Right ventricle myocardium inferior (tissue), 1 donor: ENCODE data around the gene TANC2. TPM values are rescaled to one million over a fixed set of nuclear protein-coding genes. Genes with fewer than 3 reads are reported as not detected.

Source experiments
- ATAC-seq: fragments of 200-7000 bp; cut with Tn5 transposase; one replicate; pipeline ENCODE4 v1.9.1; 2020; ENCODE audit warnings: mild to moderate bottlenecking, moderate library complexity
- DNase-seq: peaks from one replicate; pipeline ENCODE4 v3.0.0; 2021; ENCODE audit errors: missing footprints
- intact Hi-C: fragments of 100-400 bp; cut with DNase I; formaldehyde crosslinking; loops from one replicate; pipeline ENCODE4 v1.11.0; 2022
- long read RNA-seq: library from polyadenylated mRNA; unstranded; transcript quantifications from one replicate; pipeline ENCODE4 v2.0.0, GENCODE V29; 2021
- total RNA-seq: library from RNA; stranded (reverse); fragmentation: NEBNext Ultra II Directional; extraction: Animal tissue kit (Norgen Biotek cat#: 25700); gene quantifications from one replicate; pipeline ENCODE4 v1.2.1, GENCODE V29; 2021
- donor health status: DM: no; HTN: yes; CAD: no; lungs with severe emphysema.

Gene TANC2
- 7.1 TPM for total RNA-seq
- long read RNA-seq, partial matches to known transcripts: 0 of 1 reads
- long read RNA-seq, other reads (novel, unspliced or antisense): 1 of 1 reads

DNA sequence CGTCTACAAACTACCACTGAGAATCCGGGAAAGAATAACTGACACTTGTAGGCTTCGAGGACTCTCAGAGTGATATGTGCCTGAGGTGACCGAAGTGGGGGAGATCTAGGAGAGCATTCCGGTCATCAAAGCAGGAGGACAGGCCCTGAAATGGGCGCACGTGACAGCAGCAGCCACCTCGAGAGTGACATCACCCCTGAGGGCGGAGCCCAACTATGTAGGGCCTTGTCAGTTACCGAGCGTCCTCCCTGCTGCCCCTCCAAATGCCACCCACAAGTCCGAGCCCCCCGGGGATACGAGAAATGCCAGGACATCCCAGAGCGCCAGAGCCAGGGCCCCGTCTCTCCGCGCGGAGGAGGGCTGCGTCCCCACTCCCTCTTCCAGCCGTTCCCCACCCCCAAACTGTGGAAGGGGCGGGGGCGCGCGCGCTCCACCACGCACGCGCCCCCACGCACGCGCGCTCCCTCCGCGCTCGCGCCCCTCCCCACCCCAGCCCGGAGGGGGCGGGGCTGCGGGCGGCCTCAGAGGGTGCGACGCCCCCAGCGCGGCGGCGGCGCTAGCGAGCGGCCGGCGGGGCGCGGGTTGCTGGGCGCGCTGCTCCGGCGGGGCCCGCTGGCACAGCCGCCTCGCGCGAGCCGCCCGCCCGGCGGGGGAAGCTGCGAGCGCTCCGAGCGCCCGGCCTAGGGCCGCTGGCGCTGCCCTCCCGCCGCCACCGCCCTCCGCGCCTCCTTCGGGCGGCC, at the start of gene TANC2:
TSS of gene TANC2 (plus strand) at position 550 of the 740 bp plus-strand sequence. CDS start 43,325 bp downstream, outside the sequence.
- peak; percentile 92 for DNase-seq
- peak; percentile 97 for ATAC-seq
- intact Hi-C loops: no loop called here

DNA sequence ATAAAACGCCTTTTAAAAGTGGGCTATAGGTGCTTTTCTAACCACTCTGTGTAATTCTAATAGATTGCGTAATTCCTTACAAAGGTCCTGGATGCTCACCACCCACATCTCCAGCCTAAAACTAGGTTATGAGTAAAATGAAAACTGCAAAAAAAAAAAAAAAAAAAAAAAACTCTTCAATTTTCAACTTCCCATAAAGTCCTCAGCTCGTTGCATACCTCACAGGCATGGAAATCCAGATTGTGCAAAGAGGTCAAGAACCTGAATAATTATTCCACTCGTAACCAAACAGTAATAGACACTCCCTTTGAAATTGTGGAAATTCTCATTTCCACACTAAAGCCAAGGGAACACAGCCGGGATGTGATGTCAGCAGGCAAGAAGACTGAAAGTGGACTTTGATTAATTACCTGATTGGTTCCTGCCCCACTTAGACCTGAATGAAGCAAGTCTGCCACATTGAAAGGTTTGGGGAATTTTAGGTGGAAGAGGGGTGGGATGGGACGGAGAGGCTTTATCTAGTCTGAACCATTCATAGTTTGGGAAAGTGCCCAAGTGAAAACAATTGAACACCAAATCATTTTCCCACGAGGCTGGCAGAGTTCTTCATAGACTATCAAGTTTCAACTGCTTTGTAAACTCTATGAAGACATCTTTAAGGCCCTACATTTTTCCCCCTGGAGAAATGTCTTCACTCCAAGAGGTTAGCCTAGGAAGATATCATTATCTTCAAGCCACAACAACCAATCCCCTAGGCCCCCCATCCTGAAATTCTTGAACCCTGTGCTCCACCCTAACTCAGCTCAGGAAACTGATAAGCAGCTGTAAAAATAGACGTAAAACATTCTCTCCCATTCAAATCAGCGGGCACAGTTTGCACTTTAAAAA, 49.1 kb upstream of the TANC2 start:
- no peak for ATAC-seq
- no peak for DNase-seq
- intact Hi-C loops: no loop called here

DNA sequence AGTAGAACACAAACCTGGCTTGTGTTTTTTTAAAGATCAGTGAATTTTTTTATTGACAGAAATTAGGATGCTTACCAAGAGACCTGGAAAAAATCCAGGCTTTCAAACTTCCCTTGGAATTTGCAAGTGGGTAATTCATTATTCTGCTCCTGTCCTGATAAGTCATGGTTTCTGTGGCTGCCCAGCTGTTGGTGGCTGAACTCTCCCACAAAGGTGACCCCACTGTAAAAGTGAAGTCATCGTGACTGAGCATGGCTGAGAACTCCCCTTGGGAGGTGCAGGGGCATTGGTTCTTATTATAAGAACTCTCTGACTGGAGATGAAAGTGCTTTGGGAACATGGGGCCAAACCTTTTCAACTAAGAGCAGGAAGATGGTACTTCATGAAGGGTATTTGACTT, 46.6 kb upstream of the TANC2 start:
- DNase-seq: no peak
- intact Hi-C loops: no loop called here
- ATAC-seq: no peak

DNA sequence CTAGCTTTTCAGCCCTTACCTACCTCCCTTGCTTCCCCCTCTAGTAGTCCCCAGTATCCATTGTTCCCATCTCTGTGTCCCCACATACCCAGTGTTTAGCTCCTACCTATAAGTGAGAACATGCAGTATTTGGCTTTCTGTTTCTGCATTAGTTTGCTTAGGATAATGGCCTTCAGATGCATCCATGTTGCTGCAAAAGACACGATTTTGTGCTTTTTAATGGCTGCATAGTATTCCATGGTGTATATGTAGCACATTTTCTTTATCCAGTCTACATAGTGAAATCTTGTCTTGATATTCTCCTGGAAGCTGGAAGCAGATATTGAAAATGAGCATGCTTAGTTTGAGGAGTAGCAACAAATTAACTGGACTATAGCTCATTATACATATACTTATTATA, 45.7 kb upstream of the TANC2 start:
- no peak for DNase-seq
- ATAC-seq: no peak
- intact Hi-C loops: no loop called here

DNA sequence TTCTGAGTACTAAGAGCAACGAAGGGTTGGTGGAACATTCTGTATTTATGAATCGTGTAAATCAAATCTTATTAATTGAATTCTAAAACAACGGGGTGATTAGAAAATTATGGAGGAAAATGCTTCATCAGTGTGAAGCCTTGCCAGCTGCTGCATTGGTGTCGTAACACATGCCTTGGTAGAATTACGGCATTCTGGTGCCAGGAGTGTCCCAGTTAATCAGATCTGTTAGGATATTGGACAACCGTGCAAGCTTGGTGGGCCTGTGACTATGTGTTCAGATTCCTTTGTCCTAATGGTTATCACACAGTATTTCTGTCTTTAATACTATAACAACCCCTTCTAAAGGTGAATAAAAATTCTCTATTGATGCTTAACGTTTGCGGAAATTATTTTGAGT, 44.2 kb upstream of the TANC2 start:
- ATAC-seq (no peak), DNase-seq (no peak)
- intact Hi-C loops: no loop called here

DNA sequence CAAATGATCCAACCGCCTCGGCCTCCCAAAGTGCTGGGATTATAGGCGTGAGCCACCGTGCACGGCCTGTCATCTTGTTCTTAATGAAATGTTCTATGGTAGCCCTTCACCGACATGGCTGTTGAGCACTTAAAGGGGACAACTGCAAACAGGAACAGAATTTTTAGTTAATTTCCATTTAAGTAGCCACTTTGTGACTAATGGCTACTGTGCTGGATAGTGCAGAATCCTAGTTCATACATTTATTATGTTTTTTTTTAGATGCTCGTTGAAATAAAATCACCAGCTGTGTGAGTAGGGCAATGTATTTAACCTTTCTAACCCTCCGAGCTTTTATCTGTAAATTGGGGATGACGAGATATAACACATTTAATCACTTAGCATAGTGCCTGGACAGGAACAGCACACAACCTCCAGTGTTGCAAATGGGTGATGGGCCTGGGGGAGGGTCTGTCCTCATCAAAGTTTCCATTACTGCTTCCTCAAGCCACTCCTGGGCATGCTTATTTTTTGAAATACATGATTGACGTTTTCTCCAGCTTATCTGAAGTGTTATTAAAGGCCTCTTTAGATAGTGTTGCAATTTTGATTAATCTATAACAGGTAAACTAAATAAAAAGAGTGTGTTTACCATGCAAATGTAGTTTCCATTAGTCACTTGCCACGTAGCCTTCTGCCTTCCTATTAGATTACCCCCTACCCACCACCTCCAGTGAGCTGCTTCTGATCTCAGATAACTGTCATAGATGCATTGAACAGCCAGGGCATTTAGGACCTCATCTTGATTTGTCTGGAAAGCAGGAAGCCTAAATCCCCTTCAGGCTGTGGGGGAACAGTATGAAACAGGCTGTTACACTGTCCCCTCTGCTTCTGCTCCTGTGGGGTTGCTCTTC, 42.5 kb upstream of the TANC2 start:
- no peak for ATAC-seq

DNA sequence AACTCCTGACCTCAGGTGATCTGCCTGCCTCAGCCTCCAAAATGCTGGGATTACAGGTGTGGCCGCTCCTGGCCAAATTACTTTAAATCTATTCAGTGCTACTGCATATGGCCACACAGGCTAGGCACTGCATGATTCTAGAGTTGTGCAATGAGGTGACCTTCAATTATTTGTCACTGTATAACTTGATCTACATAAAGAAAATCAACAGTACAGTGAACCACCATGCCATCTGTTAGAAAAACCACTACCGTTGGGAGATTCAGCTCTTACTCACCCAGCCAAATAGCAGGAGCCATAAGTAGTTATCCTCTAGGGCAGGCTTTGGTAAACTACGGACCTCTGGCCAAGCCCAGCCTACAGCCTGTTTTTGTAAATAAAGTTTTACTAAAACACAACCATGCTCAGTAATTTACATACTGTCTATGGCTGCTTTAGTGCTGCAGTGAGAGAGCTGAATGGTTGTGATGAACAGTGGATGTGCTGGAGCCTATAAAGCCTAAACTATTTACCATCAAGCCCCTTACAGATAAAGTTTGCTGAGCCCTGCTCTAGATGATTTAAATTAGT, 40.7 kb upstream of the TANC2 start:
- ATAC-seq (no peak), DNase-seq (no peak)
- intact Hi-C loops: no loop called here

More for the DNA sequence above, 42.5 kb upstream of the TANC2 start:
- no peak for DNase-seq
- intact Hi-C loops: no loop called here

DNA sequence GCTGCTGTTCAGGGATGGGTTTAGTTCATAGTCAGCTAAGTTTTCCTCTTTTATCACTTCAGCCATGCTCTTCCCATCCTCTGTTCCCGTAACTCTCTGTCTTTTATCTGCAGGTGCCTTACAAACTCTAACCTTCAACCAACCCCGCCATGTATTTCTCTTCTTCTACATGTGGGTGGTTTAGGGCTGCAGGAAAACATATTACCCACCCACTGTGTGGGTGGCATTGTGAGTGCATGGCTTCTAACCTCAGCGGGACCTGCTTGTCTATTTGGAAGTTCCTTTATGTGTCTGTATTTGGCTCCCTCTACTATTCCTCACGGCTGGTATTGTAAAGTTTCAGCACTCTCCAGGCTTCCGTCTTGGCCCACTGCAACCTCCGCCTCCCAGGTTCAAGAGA, 39.0 kb upstream of the TANC2 start:
- intact Hi-C loops: no loop called here
- ATAC-seq (no peak), DNase-seq (no peak)

DNA sequence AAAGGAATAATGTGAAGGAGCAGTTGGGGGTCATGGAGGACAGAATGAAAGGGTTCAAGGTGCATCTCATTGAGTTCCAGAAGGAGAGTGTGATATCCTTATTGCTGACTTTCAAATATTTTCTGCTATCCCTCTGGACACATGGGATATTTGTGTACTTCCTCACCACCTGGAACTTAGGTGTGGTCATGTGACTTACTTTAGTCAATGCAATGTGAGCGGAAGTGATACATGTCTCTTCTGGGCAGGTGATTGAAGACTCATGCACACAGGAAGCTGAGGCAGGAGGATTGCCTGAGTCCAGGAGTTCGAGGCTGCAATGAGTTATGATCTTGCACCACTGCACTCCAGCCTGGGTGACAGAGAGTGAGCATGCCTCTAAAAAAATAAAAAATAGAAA, 36.7 kb upstream of the TANC2 start:
- no peak for DNase-seq
- intact Hi-C loops: no loop called here

DNA sequence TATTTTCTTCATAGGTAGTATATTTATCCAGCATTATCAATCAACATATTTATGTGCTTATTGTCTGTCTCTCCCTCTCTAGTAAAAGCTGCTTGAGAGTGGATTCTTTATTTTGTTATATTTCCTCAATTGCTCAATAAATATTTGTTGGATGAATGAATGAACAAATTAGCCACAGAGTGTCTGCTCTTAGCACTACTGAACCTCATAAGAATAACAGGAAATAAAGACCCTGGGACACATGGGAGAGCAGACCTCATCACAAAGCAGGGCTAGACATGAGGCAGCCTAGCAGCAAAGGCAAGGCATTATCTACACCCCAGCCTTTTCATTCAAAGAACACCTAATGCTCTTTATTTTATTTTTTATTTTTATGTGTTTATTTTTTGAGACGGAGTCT, 34.9 kb upstream of the TANC2 start:
- intact Hi-C loops: no loop called here
- DNase-seq (no peak), ATAC-seq (no peak)

More for the DNA sequence above, 36.7 kb upstream of the TANC2 start:
- no peak for ATAC-seq

DNA sequence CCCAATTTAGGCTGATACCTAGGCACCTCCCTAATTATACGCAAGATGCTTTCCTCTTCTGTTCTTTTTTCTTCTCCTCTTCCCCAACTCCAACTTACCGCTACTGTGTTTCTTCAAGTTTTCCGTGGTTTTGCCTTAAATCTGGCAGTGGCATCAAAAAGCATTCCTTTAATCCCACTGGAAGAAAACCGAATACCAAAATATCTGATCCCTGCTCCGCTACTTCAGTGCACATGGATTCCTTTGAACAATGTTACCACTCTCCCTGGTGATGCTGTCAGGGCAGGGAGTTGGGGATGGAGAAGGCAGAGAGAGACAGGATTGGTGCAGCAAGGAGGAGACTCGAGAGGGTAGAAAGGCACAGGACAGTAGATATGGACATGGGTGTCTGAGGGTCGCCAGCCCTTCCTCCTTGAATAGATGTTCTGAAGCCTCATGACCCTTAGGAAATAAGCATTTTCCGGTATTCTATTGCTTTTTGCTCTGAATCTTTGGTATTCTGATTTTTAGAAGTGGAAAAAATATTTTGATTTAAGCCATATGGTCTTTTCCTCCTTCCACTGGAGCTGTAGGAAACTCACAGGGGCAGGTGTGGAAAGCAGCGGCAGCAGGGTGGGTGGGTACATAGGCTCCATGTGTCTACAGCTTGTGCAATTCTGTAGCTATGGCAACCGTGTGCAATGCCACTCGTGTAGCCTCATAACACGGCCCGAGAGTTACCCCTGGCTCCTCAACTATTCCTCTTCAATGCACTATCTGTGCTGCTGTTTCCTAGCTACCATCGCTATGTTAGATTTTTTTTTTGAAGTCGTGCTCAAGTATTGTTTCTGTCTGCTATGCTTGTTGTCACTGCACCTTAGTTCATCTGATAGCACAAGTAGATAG, 32.3 kb upstream of the TANC2 start:
- ATAC-seq (no peak), DNase-seq (no peak)
- intact Hi-C loops: no loop called here

DNA sequence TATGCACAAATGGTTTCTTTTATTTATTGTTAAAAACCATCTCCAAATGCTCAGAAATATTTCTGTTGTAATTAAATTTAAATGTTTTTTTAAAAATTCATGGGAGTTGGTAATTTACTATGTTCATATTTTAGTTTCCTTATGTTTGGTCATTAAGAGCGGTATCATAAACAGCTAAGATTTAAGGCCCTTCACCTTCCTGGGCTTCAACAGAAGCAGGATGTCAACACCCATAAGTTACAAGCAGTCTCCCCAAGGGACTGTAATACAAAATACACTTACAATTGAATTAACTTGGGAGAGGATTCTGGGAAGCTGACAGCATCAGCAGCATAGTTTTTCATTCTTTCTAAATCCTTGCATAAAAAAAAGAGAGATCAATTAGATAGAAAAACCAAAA, 30.9 kb upstream of the TANC2 start:
- ATAC-seq (no peak), DNase-seq (no peak)
- intact Hi-C loops: no loop called here

DNA sequence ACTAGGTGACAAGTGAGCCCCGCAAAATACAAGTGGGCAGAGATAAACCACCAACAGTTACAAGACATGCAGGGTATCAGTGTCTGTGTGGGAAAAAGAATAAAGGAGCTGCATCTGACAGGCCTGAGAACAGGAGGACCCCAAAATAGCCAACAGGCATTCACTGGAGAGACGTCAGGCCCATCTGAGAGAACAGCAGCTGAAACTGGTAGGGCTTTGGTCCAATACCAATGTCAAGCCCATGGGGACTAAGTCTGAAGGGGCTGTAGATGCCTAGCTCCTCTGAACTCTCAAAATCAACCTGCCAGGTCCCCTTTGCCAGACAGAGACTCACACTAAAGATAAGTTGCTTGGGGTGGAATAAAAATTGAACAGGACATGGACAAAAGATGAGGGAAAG, 30.5 kb upstream of the TANC2 start:
- ATAC-seq (no peak), DNase-seq (no peak)
- intact Hi-C loops: no loop called here

DNA sequence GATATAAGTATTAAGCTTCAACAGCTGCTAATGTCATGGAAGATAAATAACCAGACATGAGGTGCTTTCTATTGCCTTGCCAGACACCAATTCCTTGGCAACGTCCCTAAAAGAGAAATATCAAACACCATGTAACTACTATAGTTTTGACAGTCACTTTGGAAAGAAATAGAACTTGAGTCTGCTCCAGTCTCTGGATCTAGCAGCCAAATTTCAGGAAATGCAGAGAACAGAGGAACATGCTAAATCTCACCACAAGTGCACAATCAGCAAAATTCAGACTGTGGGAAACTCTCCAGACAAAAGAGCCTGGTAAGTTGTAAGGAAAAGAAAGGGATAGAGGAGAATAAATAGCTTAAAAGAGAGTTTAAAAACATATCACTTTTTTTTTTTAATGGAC, 28.4 kb upstream of the TANC2 start:
- DNase-seq (no peak), ATAC-seq (no peak)
- intact Hi-C loops: no loop called here

DNA sequence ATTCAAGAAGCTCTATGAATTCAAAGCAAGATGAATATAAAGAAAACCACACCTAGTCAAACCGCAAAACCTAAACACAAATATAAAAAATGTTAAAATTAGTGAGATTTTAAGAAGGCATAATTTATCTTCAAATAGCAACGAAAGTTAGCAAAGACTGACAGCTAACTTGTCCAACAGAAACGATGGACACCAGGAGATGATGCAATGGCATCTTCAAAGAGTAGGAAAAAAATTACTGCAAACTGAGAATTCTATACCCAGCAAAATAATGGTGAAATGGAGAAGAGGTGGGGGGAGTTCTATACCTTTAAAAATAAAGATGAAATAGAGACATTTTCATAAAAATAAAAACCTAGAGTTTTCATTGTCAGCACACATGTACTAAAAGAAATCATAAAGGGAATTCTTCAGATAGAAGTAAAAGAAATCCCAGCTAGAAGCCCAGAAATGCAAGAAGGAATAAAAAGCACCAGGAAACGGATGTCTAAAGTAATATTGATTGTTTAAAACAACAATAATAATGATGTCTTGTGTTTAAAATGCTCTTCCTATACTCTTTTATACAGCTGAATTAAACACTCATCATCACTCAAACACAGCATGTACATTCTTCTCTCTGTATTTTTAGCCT, 24.6 kb upstream of the TANC2 start:
- intact Hi-C loops: no loop called here
- no peak for ATAC-seq
- DNase-seq: no peak

DNA sequence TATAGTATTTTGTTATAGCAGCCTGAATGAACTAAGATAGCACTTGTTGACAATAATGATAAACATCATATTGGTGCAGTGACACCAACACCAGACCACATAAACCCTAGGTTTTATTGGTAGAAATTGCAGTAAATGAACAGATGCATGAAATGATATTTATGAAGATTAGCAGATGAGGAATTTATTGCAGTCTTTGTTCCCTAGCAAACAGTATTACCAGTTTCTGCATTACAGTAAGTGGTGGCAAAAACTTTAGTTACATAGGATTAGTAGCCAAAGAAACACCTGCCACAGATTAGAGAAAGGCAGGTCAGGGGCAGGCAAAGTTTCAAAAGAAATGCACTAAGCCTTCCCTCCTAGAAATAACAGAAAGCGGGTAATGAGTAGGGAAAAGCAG, 17.7 kb upstream of the TANC2 start:
- intact Hi-C loops: no loop called here
- DNase-seq: no peak
- ATAC-seq: no peak

DNA sequence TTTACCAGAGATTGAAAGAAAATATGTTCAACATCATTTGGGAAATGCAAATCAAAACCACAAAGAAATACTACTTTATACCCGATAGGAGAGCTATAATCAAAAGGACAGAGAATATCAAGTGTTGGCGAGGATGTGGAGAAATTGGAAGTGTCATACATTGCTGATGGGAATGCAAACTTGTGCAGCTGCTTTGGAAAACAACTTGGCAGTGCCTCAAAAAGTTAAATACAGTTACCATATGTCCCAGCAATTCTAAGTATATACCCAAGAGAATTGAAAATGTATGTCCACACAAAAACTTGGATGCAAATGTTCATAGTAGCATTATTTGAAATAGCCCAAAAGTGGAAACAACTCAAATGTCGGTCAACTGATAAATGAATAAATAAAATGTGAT, 17.0 kb upstream of the TANC2 start:
- no peak for ATAC-seq

More for the DNA sequence above, 17.0 kb upstream of the TANC2 start:
- intact Hi-C loops: no loop called here
- DNase-seq: no peak
